ENCODE data around the gene NAA10.

- TF ChIP-seq, protein P1, sequence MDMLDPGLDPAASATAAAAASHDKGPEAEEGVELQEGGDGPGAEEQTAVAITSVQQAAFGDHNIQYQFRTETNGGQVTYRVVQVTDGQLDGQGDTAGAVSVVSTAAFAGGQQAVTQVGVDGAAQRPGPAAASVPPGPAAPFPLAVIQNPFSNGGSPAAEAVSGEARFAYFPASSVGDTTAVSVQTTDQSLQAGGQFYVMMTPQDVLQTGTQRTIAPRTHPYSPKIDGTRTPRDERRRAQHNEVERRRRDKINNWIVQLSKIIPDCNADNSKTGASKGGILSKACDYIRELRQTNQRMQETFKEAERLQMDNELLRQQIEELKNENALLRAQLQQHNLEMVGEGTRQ (CRISPR knock-in tag; IDR thresholded peaks at IDR 0.05), result peak; percentile 60
- TF ChIP-seq, protein P2, sequence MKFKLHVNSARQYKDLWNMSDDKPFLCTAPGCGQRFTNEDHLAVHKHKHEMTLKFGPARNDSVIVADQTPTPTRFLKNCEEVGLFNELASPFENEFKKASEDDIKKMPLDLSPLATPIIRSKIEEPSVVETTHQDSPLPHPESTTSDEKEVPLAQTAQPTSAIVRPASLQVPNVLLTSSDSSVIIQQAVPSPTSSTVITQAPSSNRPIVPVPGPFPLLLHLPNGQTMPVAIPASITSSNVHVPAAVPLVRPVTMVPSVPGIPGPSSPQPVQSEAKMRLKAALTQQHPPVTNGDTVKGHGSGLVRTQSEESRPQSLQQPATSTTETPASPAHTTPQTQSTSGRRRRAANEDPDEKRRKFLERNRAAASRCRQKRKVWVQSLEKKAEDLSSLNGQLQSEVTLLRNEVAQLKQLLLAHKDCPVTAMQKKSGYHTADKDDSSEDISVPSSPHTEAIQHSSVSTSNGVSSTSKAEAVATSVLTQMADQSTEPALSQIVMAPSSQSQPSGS (CRISPR knock-in tag; IDR thresholded peaks at IDR 0.05; ENCODE audit: borderline replicate concordance, low read depth), result no peak
- TF ChIP-seq ZNF121 (CRISPR knock-in tag; IDR thresholded peaks at IDR 0.05) (no peak), CBFB (CRISPR knock-in tag; IDR thresholded peaks at IDR 0.05; ENCODE audit: low read depth) (no peak), STAT6 (CRISPR knock-in tag; conservative IDR thresholded peaks at IDR 0.05; ENCODE audit: low read depth) (no peak), NR2C2 (CRISPR knock-in tag; IDR thresholded peaks at IDR 0.05) (no peak)
- TF ChIP-seq, protein P3, sequence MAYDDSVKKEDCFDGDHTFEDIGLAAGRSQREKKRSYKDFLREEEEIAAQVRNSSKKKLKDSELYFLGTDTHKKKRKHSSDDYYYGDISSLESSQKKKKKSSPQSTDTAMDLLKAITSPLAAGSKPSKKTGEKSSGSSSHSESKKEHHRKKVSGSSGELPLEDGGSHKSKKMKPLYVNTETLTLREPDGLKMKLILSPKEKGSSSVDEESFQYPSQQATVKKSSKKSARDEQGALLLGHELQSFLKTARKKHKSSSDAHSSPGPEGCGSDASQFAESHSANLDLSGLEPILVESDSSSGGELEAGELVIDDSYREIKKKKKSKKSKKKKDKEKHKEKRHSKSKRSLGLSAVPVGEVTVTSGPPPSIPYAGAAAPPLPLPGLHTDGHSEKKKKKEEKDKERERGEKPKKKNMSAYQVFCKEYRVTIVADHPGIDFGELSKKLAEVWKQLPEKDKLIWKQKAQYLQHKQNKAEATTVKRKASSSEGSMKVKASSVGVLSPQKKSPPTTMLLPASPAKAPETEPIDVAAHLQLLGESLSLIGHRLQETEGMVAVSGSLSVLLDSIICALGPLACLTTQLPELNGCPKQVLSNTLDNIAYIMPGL (CRISPR knock-in tag; IDR thresholded peaks at IDR 0.05), result no peak
- TF ChIP-seq, protein P4, sequence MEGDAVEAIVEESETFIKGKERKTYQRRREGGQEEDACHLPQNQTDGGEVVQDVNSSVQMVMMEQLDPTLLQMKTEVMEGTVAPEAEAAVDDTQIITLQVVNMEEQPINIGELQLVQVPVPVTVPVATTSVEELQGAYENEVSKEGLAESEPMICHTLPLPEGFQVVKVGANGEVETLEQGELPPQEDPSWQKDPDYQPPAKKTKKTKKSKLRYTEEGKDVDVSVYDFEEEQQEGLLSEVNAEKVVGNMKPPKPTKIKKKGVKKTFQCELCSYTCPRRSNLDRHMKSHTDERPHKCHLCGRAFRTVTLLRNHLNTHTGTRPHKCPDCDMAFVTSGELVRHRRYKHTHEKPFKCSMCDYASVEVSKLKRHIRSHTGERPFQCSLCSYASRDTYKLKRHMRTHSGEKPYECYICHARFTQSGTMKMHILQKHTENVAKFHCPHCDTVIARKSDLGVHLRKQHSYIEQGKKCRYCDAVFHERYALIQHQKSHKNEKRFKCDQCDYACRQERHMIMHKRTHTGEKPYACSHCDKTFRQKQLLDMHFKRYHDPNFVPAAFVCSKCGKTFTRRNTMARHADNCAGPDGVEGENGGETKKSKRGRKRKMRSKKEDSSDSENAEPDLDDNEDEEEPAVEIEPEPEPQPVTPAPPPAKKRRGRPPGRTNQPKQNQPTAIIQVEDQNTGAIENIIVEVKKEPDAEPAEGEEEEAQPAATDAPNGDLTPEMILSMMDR (IDR thresholded peaks at IDR 0.05), result no peak
Measured at GRCh38 chrX:153944140-153944799, 9.4 kb upstream of the NAA10 start, which contains the start of gene RENBP.
